Measurements from ENCODE around the gene NTM. TPM values are rescaled to one million over a fixed set of nuclear protein-coding genes. Genes with fewer than 3 reads are reported as not detected.

The NTM gene
- total and polyA plus RNA-seq, 2 donors from 2014 or later = 0.92 to 10.3 TPM

DNA sequence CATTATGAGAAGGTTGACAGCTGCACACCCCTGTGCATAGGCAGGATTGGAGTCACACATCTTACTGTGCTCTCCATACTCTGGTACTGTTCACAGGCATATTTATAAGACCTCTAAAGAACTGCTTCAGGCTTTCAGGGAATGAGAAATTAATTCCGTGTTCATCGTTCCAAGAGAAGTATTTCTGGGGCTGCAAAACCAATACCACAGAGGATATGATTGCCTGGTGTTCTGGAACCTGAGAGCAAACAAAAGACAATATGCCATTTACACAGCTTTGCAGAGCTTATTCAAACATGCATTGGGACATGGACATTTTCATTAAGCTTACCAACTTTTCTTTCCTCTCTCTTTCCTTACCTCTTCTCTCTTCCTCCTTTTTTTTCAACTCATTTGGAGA lies 388.7 kb downstream of the NTM start:
- no peaks in the 10 kb centered on the region for H3K4me1 ChIP-seq (ENCODE audit: control insufficient read depth in 2 of 3, insufficient read depth in 2 of 3, low read depth in 1 of 3, low read length in 3 of 3)
- intact Hi-C loops (cut with DNase I) = no loop called here
- TF ChIP-seq, protein P1, sequence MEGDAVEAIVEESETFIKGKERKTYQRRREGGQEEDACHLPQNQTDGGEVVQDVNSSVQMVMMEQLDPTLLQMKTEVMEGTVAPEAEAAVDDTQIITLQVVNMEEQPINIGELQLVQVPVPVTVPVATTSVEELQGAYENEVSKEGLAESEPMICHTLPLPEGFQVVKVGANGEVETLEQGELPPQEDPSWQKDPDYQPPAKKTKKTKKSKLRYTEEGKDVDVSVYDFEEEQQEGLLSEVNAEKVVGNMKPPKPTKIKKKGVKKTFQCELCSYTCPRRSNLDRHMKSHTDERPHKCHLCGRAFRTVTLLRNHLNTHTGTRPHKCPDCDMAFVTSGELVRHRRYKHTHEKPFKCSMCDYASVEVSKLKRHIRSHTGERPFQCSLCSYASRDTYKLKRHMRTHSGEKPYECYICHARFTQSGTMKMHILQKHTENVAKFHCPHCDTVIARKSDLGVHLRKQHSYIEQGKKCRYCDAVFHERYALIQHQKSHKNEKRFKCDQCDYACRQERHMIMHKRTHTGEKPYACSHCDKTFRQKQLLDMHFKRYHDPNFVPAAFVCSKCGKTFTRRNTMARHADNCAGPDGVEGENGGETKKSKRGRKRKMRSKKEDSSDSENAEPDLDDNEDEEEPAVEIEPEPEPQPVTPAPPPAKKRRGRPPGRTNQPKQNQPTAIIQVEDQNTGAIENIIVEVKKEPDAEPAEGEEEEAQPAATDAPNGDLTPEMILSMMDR (IDR thresholded peaks at IDR 0.05; ENCODE audit: borderline replicate concordance, extremely low read depth, insufficient read depth) = no peak
- no peak overlapping the region for H3K9ac ChIP-seq (ENCODE audit: low read length in 3 of 3)
- no peak overlapping the region for H3K27ac ChIP-seq (ENCODE audit: low read depth in 2 of 2, low read length in 2 of 2)
- no peak for FAIRE-seq
- no peak overlapping the region for H3K4me3 ChIP-seq (ENCODE audit: low read length in 3 of 3)
- H3K27me3 ChIP-seq (ENCODE audit: control insufficient read depth, insufficient read depth, low read length) = no peaks in the 10 kb centered on the region
- no peaks in the 10 kb centered on the region for H3K9me3 ChIP-seq (ENCODE audit: control insufficient read depth in 2 of 3, insufficient read depth in 1 of 3, low read length in 3 of 3)
- no peaks in the 10 kb centered on the region for H3K36me3 ChIP-seq (ENCODE audit: control insufficient read depth in 2 of 3, insufficient read depth in 3 of 3, low read length in 3 of 3)
- DNase-seq = no peak

DNA sequence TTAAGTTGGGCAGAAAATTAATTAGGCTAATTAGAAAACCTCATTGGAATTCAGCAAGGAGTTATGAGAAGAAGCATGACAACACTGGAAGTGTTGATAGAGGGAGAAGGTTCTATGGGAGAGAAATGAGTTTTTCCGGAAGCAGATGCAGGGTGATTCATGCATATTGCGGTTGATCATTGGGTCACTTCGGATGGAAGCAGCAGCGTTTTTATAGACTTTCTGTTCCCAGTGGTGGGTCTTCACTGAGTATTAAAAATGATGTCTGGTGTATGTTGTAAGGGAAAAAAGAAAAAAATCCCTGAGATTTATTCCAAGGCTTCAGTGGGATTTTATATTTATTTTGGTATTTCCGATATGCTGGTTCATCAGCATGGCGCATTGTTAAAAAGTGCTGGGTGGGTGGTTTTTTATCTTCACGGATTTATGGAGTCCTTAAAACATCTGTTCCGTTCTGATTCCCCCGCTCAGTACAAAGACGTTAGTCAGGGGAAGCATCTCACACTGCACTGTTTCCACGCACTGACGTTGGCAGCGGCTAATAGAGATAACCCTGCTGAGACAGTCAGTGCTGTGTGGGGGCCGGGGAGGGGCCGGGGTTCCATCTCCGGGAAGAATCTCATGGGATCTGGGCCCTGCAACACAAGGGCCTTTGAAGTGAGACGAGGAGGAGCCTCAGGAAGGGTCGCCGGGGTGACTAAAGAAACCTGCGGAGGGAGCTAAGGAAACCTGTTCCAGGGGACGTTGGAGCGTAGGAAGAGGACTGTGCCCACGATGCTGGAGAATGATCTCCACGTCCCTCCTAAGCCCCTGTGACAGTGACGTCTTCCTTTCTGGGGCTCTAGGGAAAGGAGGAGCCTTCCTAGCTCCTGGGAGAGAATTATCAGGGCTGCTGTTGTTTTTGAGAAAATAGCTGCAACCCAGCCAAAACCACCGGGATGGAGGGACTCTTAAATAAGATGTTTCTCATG lies 390.0 kb downstream of the NTM start:
- H3K9ac ChIP-seq (ENCODE audit: low read length in 3 of 3) = no peak overlapping the region
- DNase-seq (peak in 3 of 5 donors; percentile 37 to 89 (median 74)), FAIRE-seq (no peak)
- no peaks in the 10 kb centered on the region for H3K9me3 ChIP-seq (ENCODE audit: control insufficient read depth in 2 of 3, insufficient read depth in 1 of 3, low read length in 3 of 3)
- H3K4me1 ChIP-seq (ENCODE audit: control insufficient read depth in 2 of 3, insufficient read depth in 2 of 3, low read depth in 1 of 3, low read length in 3 of 3) = no peaks in the 10 kb centered on the region
- no peak overlapping the region for H3K27ac ChIP-seq (ENCODE audit: low read depth in 2 of 2, low read length in 2 of 2)
- TF ChIP-seq, protein P1 (IDR thresholded peaks at IDR 0.05; ENCODE audit: borderline replicate concordance, extremely low read depth, insufficient read depth) = no peak
- intact Hi-C loops (cut with DNase I) = no loop called here
- no peaks in the 10 kb centered on the region for H3K36me3 ChIP-seq (ENCODE audit: control insufficient read depth in 2 of 3, insufficient read depth in 3 of 3, low read length in 3 of 3)
- no peaks in the 10 kb centered on the region for H3K27me3 ChIP-seq (ENCODE audit: control insufficient read depth, insufficient read depth, low read length)
- H3K4me3 ChIP-seq (ENCODE audit: low read length in 3 of 3) = no peak overlapping the region

DNA sequence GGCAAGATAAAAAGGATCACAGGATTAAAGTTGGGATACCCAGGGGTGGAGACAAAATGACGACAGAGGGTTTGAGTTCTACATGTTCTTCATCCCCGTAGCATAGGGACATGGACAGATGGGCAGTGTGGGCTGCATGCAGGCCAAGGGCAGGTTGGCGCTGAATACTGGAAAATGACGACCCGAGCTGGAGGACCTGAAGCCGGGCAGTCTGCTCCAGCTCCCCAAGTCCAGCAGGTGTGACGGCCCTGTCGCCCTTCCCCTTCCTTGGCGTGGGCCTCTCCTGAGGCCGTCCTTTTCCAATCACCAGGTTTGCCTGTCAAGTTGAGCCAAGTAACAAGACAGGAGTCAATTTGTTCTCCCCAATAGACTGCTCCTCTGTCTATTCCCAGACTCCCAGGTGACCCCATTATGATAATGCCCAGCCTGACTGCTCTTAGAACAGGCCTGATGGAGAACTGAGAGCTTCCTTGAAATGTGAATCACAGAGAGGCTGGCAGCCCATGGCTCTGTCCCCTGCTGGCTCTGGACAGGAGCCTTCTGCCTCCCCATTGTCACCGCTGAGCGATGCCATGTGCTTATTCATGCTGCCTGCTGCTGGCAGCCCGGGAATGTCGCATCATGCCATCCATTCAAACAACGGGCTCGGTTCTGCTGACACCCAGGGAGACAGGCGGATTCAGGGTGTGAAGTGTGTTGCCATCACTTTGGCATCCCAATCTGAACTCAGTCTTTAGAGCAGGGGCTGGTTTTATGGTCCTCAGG lies 392.1 kb downstream of the NTM start:
- FAIRE-seq (no peak), DNase-seq (no peak)
- H3K27ac ChIP-seq (ENCODE audit: low read depth in 2 of 2, low read length in 2 of 2) = no peak overlapping the region
- H3K4me1 ChIP-seq (ENCODE audit: control insufficient read depth in 2 of 3, insufficient read depth in 2 of 3, low read depth in 1 of 3, low read length in 3 of 3) = no peaks in the 10 kb centered on the region
- H3K36me3 ChIP-seq (ENCODE audit: control insufficient read depth in 2 of 3, insufficient read depth in 3 of 3, low read length in 3 of 3) = no peaks in the 10 kb centered on the region
- intact Hi-C loops (cut with DNase I) = no loop called here
- TF ChIP-seq, protein P1 (IDR thresholded peaks at IDR 0.05; ENCODE audit: borderline replicate concordance, extremely low read depth, insufficient read depth) = no peak
- no peaks in the 10 kb centered on the region for H3K9me3 ChIP-seq (ENCODE audit: control insufficient read depth in 2 of 3, insufficient read depth in 1 of 3, low read length in 3 of 3)
- H3K4me3 ChIP-seq (ENCODE audit: low read length in 3 of 3) = no peak overlapping the region
- no peak overlapping the region for H3K9ac ChIP-seq (ENCODE audit: low read length in 3 of 3)
- no peaks in the 10 kb centered on the region for H3K27me3 ChIP-seq (ENCODE audit: control insufficient read depth, insufficient read depth, low read length)
